GM23338 (cell line): ENCODE measurements around the gene DUSP15. TPM values are rescaled to one million over a fixed set of nuclear protein-coding genes. Genes with fewer than 3 reads are reported as not detected.

Experiments
- ATAC-seq: fragments of 200-7000 bp; cut with Tn5 transposase; 3 replicates; pipeline ENCODE4 v1.9.1; 2020
- DNase-seq: peaks from one replicate; pipeline ENCODE4 v3.0.0-alpha.2; 2015; ENCODE audit warnings: low spot score
- H2AFZ ChIP-seq: fragments of 200-600 bp; sonication (generic); 2 replicates; pipeline ENCODE4 v1.8.0; 2016; ENCODE audit warnings: antibody characterized with exemption, mild to moderate bottlenecking, moderate library complexity
- H3F3A ChIP-seq: fragments of 200-600 bp; sonication (generic); replicated peaks from 2 replicates; pipeline ENCODE4 v1.8.0; 2017; ENCODE audit warnings: antibody characterized with exemption, mixed run types, low read depth
- H3K27ac ChIP-seq: fragments of 200-600 bp; sonication (generic); 2 replicates; pipeline ENCODE4 v1.6.1; 2016; ENCODE audit warnings: low read depth
- H3K27me3 ChIP-seq: fragments of 200-600 bp; sonication (generic); 2 replicates; pipeline ENCODE4 v1.8.0; 2016; ENCODE audit warnings: mild to moderate bottlenecking, mixed run types, moderate library complexity; ENCODE audit not compliant: insufficient read depth
- H3K36me3 ChIP-seq: fragments of 200-600 bp; sonication (generic); 2 replicates; pipeline ENCODE4 v1.8.0; 2016; ENCODE audit warnings: mild to moderate bottlenecking; ENCODE audit not compliant: insufficient read depth
- H3K4me1 ChIP-seq: fragments of 200-600 bp; sonication (generic); 2 replicates; pipeline ENCODE4 v1.8.0; 2016; ENCODE audit warnings: mild to moderate bottlenecking, moderate library complexity; ENCODE audit not compliant: insufficient read depth
- H3K4me2 ChIP-seq: fragments of 200-600 bp; sonication (generic); 2 replicates; pipeline ENCODE4 v1.7.1; 2017; ENCODE audit warnings: mixed run types
- H3K4me3 ChIP-seq: fragments of 200-600 bp; sonication (generic); 2 replicates; pipeline ENCODE4 v1.6.1; 2016; ENCODE audit warnings: mixed run types
- H3K79me2 ChIP-seq: fragments of 200-600 bp; sonication (generic); replicated peaks from 2 replicates; pipeline ENCODE4 v1.8.0; 2017; ENCODE audit warnings: mild to moderate bottlenecking; ENCODE audit not compliant: insufficient read depth
- H3K9me2 ChIP-seq: fragments of 200-600 bp; sonication (generic); 2 replicates; pipeline ENCODE4 v1.8.0; 2017; ENCODE audit not compliant: insufficient read depth
- H4K20me1 ChIP-seq: fragments of 200-600 bp; sonication (generic); replicated peaks from 2 replicates; pipeline ENCODE4 v1.8.0; 2017; ENCODE audit warnings: mild to moderate bottlenecking; ENCODE audit not compliant: insufficient read depth
- H3K27ac Mint-ChIP-seq: 2 replicates; pipeline ENCODE4 v1.8.0; 2020; ENCODE audit warnings: inconsistent platforms, mild to moderate bottlenecking, moderate library complexity, mixed read lengths
- H3K27me3 Mint-ChIP-seq: 3 replicates; pipeline ENCODE4 v1.8.0; 2022; ENCODE audit warnings: low read depth, mild to moderate bottlenecking, moderate library complexity, mixed read lengths, inconsistent platforms; ENCODE audit not compliant: insufficient read depth, poor library complexity
- H3K36me3 Mint-ChIP-seq: 3 replicates; pipeline ENCODE4 v1.8.0; 2021; ENCODE audit warnings: low read depth, mild to moderate bottlenecking, inconsistent platforms, moderate library complexity, mixed read lengths
- H3K4me1 Mint-ChIP-seq: 3 replicates; pipeline ENCODE4 v1.8.0; 2020; ENCODE audit warnings: mild to moderate bottlenecking, inconsistent platforms, mixed read lengths
- H3K4me3 Mint-ChIP-seq: 3 replicates; pipeline ENCODE4 v1.8.0; 2021; ENCODE audit warnings: moderate library complexity, mild to moderate bottlenecking, inconsistent platforms, mixed read lengths
- H3K9me3 Mint-ChIP-seq: 3 replicates; pipeline ENCODE4 v1.8.0; 2020; ENCODE audit warnings: moderate library complexity, mild to moderate bottlenecking, inconsistent platforms, mixed read lengths
- CREB1 ChIP-seq: fragments of 250-450 bp; sonication (Bioruptor Pico); IDR thresholded peaks from 2 replicates; pipeline ENCODE4 v1.5.0; 2020; ENCODE audit warnings: low read depth, mild to moderate bottlenecking, moderate library complexity
- EZH2 ChIP-seq: fragments of 200-600 bp; sonication (generic); IDR thresholded peaks from one replicate; pipeline ENCODE4 v1.8.0; 2017; ENCODE audit warnings: antibody characterized with exemption, mild to moderate bottlenecking, low read depth; ENCODE audit not compliant: unreplicated experiment
- EZH2phosphoT487 ChIP-seq: fragments of 200-600 bp; sonication (generic); IDR thresholded peaks from one replicate; pipeline ENCODE4 v1.8.1; 2018; ENCODE audit warnings: antibody characterized with exemption; ENCODE audit not compliant: unreplicated experiment
- JUNB ChIP-seq: IDR thresholded peaks from one replicate; pipeline ENCODE4 v1.6.1; 2016; ENCODE audit warnings: antibody characterized with exemption; ENCODE audit not compliant: unreplicated experiment
- NANOG ChIP-seq: IDR thresholded peaks from 2 replicates; pipeline ENCODE4 v1.6.1; 2016; ENCODE audit warnings: antibody characterized with exemption, borderline replicate concordance
- POLR2AphosphoS5 ChIP-seq: IDR thresholded peaks from 2 replicates; pipeline ENCODE4 v1.6.1; 2016; ENCODE audit warnings: antibody characterized with exemption, low read depth
- REST ChIP-seq: IDR thresholded peaks from one replicate; pipeline ENCODE4 v1.6.1; 2018; ENCODE audit warnings: antibody characterized with exemption; ENCODE audit not compliant: unreplicated experiment
- ZNF331 ChIP-seq: fragments of 250-450 bp; sonication (Bioruptor Pico); IDR thresholded peaks from 2 replicates; pipeline ENCODE4 v1.5.0; 2020; ENCODE audit warnings: low read depth, mild to moderate bottlenecking, moderate library complexity
- polyA plus RNA-seq: library from polyadenylated mRNA; unstranded; fragments of >200 nt; fragmentation: Nextera tagmentation; extraction: Ambion mirVana; gene quantifications from 2 replicates; pipeline ENCODE4 v1.2.1, GENCODE V29; 2016
- total RNA-seq: library from RNA; depleted of rRNA; stranded (reverse); fragments of >200 nt; shearing (Covaris generic); gene quantifications from 2 replicates; pipeline ENCODE4 v1.2.3, GENCODE V29; 2014
- TF ChIP-seq, protein P1 (sequence below), 2 experiments: fragments of 200-600 bp in 1 of 2; sonication (generic) in 1 of 2; conservative IDR thresholded peaks; 2 replicates each; pipeline versions ENCODE4 v1.5.1 to v1.6.1; 2016 to 2017; ENCODE audit warnings: antibody characterized with exemption in 2 of 2, low read depth in 2 of 2, mild to moderate bottlenecking in 2 of 2, moderate library complexity in 1 of 2
- TF ChIP-seq, protein P2 (sequence below): IDR thresholded peaks from 2 replicates; pipeline ENCODE4 v1.6.1; 2016; ENCODE audit warnings: antibody characterized with exemption

The DUSP15 gene
- total and polyA plus RNA-seq, 2 experiments from 2014 or later = 0.61 to 2.8 TPM

DNA sequence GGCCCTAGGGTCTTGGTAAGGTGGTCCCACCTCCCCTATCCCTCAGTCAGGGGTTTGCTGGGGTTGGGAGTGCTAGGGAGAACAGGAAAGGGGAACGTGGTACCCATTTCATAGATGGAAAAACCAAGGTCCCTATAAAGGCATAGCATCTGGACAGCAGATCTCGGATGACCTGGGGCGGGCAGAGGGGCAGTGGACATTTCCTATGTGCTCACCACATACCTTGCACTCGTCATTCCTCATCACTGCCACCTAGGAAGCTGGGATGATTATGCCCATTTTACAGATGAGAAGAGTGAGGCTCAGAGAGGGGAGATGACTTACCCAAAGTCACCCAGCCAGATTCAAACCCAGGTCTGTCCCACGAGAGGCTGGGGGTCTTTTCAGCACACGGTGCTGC lies 39.1 kb downstream of the DUSP15 start (continued):
- TF ChIP-seq CREB1 (CRISPR knock-in tag) (no peak), POLR2AphosphoS5 (no peak), NANOG (no peak), JUNB (no peak), ZNF331 (CRISPR knock-in tag) (no peak), EZH2phosphoT487 (no peak), REST (no peak)
- TF ChIP-seq, protein P1, sequence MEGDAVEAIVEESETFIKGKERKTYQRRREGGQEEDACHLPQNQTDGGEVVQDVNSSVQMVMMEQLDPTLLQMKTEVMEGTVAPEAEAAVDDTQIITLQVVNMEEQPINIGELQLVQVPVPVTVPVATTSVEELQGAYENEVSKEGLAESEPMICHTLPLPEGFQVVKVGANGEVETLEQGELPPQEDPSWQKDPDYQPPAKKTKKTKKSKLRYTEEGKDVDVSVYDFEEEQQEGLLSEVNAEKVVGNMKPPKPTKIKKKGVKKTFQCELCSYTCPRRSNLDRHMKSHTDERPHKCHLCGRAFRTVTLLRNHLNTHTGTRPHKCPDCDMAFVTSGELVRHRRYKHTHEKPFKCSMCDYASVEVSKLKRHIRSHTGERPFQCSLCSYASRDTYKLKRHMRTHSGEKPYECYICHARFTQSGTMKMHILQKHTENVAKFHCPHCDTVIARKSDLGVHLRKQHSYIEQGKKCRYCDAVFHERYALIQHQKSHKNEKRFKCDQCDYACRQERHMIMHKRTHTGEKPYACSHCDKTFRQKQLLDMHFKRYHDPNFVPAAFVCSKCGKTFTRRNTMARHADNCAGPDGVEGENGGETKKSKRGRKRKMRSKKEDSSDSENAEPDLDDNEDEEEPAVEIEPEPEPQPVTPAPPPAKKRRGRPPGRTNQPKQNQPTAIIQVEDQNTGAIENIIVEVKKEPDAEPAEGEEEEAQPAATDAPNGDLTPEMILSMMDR (conservative IDR thresholded peaks at IDR 0.05; ENCODE audit: low read depth in 2 of 2) = no peak
- TF ChIP-seq, protein P2, sequence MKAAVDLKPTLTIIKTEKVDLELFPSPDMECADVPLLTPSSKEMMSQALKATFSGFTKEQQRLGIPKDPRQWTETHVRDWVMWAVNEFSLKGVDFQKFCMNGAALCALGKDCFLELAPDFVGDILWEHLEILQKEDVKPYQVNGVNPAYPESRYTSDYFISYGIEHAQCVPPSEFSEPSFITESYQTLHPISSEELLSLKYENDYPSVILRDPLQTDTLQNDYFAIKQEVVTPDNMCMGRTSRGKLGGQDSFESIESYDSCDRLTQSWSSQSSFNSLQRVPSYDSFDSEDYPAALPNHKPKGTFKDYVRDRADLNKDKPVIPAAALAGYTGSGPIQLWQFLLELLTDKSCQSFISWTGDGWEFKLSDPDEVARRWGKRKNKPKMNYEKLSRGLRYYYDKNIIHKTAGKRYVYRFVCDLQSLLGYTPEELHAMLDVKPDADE = no peak

DNA sequence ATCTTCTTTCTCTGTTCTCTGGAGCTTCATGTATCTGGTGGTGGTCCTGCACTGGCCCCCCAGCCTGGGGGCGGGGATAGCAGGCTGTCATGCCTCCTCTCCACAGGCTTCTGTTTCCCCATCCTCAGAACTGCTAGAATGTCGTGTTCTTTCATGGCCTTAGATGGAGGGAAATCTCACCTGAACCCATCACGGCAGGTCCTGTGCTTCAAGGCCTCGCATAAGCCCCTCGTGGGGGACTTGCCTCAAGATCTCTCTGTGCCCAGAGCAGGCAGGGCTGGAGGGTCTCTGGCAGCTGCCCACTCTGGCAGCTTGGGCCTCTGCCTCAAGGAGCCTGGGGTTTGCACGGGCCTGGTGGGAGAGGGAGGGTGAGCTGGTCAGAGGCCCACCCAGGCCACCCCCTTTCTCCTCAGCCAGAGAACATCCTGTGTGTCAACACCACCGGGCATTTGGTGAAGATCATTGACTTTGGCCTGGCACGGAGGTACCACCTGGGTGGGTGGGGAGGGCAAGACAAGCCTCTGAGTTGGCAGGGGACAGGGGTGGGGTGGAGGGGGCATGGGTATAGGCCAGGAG lies 39.8 kb downstream of the DUSP15 start:
- H3K27ac Mint-ChIP-seq = no peak overlapping the region
- Histone ChIP-seq H3K27ac (no peak overlapping the region), H3F3A (0 out of 2 replicates have a peak, but pooled peaks cover under 1% of the 10 kb centered on the region), H3K36me3 (no peaks in the 10 kb centered on the region), H3K79me2 (no peaks in the 10 kb centered on the region), H2AFZ (no peak overlapping the region), H3K4me3 (no peak overlapping the region), H3K9me2 (no peaks in the 10 kb centered on the region; the same call in 1 of the 2 replicates), H3K4me1 (no peaks in the 10 kb centered on the region; the same call in 1 of the 2 replicates), H4K20me1 (no peaks in the 10 kb centered on the region), H3K4me2 (no peak overlapping the region), H3K27me3 (no peaks in the 10 kb centered on the region)
- H3K4me1 Mint-ChIP-seq = no peaks in the 10 kb centered on the region
- peaks cover 15% of the 10 kb centered on the region for H3K9me3 Mint-ChIP-seq
- peaks cover 18% of the 10 kb centered on the region for H3K27me3 Mint-ChIP-seq
- ATAC-seq (no peak), DNase-seq (no peak)
- H3K36me3 Mint-ChIP-seq = no peaks in the 10 kb centered on the region; the same call in 2 of the 3 replicates
- no peak overlapping the region for H3K4me3 Mint-ChIP-seq
- TF ChIP-seq, protein P2 = no peak
- TF ChIP-seq REST (no peak), EZH2 (no peak), NANOG (no peak)
